Liver (tissue), 2 donors: ENCODE results near the gene CXCR6.

Experiments
- REST ChIP-seq: IDR thresholded peaks from 2 replicates; pipeline ENCODE4 v1.6.1; 2016; ENCODE audit warnings: antibody characterized with exemption, mild to moderate bottlenecking
- TF ChIP-seq, protein P1 (sequence below): fragments of 150-350 bp; IDR thresholded peaks from 2 replicates; pipeline ENCODE4 v1.5.1; 2017; ENCODE audit warnings: improper control_type of control experiment, low read depth, low read length; ENCODE audit not compliant: missing input control
- donor health status: healthy.

GRCh38 chr3:45940781-45941365, 2.4 kb upstream of the CXCR6 start:
- no peak for TF ChIP-seq REST
- TF ChIP-seq, protein P1, sequence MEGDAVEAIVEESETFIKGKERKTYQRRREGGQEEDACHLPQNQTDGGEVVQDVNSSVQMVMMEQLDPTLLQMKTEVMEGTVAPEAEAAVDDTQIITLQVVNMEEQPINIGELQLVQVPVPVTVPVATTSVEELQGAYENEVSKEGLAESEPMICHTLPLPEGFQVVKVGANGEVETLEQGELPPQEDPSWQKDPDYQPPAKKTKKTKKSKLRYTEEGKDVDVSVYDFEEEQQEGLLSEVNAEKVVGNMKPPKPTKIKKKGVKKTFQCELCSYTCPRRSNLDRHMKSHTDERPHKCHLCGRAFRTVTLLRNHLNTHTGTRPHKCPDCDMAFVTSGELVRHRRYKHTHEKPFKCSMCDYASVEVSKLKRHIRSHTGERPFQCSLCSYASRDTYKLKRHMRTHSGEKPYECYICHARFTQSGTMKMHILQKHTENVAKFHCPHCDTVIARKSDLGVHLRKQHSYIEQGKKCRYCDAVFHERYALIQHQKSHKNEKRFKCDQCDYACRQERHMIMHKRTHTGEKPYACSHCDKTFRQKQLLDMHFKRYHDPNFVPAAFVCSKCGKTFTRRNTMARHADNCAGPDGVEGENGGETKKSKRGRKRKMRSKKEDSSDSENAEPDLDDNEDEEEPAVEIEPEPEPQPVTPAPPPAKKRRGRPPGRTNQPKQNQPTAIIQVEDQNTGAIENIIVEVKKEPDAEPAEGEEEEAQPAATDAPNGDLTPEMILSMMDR: no peak
